ENCODE data around the gene ZNF428.
A peak's percentile ranks its signal among the peaks of the same experiment; 100 is the strongest.
"Not testable (repeated sequence)": the region's sequence is repeated elsewhere in the genome, so short reads cannot be mapped to it uniquely, and the experiment has no call there.

Gene ZNF428

DNA sequence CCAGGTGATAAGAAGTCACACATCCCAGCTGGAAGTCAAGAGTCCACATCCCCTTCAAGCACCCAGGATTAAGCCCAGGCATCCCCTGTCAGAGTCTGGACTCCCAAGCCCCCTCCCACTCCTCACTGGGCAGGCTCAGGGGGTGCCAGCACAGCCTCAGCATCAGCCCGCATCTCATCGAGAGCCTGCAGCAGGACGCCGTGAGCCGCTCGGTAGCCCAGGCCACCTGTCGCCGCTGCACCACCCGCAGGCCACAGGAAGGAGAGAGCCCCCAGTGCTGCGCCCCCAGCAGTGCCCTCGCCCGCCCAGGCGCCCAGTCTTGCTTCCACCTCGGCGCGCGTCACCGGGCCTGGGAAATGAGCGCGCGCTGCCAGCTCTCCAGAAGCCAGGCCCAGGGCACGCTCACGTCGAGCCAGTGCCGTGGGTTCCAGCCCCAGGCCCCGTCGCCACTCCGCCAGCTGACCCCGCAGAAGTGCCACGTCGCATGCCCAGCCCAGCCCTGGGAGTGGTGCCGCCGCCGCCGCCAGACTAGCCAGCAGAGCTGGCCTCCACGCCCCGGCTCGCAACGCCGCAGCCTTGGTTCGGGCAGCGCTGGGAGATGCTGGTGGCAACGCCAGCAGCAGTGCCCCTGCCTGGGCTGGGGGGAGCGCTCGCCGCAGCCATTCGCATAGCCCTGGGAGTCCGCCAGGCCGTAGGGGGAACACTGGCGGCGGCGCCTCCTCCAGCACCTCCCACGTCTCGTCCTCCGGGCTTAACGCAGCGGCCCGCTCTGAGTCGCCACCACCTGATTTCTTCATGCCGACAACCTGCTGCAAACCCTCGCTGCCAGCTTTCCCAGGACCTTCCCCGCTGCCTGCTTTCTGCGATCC lies 27.3 kb downstream of the ZNF428 start:
- no peak for DNase-seq

DNA sequence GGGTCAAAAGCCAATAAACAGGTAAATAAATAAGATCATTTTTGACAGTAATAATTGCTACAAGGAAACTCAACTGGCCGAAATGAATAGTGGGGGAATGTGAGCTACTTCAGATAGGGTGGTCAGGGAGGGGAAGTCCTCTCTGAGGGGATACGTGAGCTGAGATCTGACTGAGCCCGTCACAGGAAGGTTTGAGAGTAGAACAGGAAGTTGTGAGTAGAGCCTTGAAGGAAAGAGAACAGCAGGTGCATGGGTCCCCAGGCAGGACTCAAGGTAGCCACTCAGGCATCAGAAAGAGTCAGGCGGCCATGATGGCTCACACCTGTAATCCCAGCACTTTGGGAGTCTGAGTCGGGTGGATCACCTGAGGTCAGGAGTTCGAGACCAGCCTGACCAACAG lies 29.8 kb downstream of the ZNF428 start:
- no peak for DNase-seq

DNA sequence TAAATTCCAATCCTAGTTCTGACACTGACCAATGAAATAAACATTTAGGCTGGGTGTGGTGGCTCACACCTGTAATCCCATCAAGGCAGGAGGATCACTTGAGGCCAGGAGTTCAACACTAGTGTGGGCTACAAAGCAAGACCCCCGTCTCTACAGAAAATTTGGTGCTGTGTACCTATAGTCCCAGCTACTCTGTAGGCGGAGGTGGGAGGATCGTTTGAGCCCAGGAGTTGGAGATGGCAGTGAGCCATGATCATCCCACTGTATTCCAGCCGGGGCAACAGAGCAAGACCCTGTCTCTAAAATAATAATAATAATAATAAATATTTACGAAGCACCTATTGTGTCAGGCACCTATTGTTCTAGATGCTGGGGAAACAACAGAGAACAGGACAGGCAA lies 30.2 kb downstream of the ZNF428 start:
- DNase-seq, result no peak

DNA sequence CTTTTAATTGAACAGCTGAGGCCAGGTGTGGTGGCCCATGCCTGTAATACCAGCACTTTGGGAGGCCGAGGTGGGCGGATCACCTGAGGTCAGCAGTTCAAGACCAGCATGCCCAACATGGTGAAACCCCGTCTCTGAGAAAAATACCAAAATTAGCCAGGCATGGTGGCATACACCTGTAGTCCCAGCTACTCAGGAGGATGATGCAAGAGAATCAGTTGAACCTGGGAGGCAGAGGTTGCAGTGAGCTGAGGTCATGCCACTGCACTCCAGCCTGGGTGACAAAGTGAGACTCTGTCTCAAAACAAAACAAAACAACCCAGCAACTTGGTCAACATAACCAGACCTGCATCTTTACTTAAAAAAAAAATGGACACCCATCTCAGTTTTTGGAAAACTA lies 32.4 kb downstream of the ZNF428 start:
- DNase-seq, result not testable (repeated sequence)

DNA sequence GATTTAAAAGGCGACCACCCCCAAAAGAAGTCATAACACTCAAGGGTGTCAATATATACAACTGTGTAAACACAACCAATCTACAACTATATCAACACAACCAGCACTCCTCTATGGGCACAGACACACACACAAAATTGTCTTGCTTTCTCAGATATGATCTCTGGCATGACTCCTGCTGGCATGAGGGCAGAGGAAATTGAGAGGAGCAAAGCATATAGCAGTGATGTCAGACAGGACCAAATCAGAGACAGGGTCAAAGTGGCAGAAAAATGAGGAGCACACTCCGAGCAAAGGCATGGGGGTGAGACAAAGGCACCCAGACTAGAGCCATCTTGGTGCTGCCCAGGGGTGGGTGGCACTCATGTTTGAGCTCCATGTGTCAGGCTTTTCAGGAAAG lies 33.1 kb downstream of the ZNF428 start:
- DNase-seq, result no peak

DNA sequence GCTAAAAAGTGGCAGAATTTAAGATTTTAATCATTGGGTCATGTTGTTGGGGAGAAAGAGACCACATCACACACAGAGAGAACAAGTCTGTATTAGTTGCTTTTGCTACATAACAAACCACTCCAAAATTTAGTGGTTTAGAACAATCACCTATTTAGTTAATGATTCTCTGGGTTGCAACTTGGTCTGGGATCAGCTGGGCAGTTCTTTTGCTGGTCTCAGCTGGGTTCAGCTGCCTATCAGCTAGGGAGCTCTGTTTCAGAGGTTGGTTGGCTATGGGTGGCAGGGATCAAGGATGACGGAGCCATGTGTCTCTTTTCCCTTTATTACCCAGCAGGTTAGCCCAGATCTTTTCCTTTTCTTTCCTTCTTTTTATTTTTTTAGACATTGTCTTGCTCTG lies 34.9 kb downstream of the ZNF428 start:
- DNase-seq, result no peak

DNA sequence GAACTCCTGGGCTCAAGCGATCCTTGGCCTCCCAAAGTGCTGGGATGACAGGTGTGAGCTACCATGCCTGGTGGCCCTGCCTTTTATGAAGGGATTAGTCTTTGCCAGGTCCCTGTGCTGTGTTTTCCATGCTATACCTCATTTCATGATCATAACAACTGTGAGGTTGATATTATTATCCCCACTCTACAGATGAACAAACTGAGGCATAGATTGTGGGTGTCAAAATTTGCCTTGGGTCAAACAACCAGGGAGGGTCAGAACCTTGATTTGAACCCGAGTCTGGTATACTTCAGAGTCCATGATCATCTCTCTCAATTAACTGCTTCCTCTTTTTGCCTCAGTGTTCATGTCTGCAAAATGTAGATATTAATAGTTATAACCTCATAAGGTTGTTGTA lies 36.9 kb downstream of the ZNF428 start:
- DNase-seq, result no peak

DNA sequence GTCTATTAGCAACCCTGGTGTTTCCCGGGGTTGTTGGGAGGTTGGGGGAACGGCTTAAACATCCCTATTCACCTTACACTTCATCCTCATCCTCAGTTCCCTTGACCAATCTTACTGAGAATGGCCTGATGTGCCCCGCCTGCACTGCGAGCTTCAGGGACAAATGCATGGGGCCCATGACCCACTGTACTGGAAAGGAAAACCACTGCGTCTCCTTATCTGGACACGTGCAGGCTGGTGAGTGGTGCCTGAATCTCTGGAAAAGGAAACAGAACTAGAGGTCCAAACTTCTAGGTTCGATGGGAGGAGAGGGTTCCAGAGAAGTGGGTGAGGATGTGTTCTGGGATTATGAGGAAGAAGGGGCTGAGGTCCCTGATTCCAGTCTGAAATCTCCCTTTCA lies 38.0 kb downstream of the ZNF428 start:
- no peak for DNase-seq

DNA sequence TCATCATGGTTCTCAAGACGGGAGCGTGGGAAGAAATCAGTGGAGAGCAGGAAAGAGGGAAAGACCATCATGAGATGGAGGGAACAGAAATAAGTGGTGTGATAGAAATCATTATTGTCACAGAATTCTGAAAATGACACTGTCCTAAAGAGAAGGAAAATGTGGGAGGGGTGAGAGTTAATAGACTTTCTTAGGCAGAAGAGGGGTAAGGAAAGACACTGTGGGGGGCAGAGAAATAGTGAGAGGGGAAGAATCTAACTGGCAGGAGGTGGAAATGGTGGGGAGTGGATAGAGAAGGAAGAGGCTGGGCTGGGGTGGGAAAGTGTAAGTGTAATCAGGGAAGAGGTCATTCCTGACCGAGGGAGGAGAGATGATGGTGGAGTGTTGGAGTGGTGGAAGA lies 40.6 kb downstream of the ZNF428 start:
- DNase-seq, result no peak

DNA sequence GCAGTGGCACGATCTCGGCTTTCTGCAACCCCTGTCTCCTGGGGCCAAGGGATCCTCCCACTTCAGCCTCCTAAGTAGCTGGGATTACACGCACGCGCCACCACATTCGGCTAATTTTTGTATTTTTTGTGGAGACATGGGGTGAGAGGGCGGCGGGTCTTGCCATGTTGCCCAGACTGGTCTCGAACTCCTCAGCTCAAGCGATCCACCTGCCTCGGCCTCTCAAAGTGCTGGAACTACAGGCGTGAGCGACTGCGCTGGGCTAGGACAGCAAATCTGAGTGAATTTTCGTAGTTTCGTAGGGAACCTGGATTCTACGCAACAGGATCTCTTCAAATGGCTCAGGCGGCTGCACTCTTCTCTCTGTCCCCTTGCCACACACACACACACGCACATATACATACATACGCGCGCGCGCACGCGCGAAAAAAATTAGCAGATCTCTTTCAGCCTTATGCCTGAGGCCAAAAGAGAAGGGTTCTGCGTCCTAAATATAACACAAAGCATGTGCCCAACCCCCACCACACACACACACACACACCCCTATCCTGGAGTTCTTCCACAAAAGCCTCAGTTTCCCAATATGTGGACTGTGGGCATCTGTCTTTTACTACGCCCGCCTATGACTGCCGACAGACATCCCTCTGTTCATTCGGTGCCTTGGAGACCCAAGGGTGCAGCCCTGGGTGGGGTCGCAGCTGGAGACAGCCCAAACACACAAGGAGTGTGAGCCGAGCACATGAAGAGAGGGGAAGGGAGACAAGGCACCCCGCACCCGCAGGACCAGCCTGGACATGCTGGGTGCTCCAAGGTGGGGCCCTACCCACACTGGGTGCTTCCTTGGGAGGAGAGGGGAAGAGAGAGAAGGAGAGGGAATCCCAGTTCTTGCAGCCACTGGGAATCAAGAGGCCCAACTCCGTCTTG lies 43.2 kb downstream of the ZNF428 start:
- no peak for DNase-seq

DNA sequence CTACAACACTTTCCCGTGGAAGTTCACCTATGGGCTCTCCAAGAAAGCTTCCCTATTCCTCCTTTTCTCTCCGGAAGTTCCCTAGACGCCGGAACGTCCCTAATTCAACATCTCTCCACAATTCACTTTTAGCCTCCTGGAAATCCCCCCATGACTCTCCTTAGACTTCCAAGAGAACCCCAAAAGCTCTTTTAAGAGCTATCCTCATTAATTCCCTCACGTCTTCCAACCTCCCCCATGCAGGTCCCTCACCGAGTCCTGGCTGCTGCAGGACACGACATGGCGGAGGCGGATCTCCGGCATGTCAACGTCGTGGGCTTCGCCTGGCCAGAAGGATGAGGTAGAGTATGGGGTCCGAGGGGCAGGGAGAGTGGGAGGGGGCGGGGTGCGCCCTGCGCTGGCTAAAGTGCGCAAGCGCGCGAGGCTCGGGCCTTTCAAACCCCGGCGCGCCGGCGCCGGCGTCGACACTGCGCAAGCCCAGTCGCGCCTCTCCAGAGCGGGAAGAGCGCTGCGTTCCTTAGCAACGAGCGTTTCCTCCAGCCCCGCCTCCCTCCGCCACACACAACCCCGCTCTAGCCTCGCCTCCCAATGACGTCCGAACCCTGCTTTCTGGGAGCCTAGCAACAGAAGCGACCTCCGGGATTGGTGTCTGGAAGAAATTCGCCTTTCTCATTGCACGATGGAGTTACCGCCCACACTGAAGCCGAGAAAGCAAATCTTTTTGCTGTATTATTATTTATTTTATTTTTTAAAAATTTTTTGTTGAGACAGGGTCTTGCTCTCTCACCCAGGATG lies 44.1 kb downstream of the ZNF428 start, which contains the start of the genes PINLYP and XRCC1:
Gene PINLYP (plus strand): TSS at position 646 of the 795 bp plus-strand sequence. CDS start 1,391 bp downstream, outside the sequence.
Gene XRCC1 (minus strand): TSS at position 372 of the 795 bp plus-strand sequence. CDS start 69 bp downstream, at position 303.
- DNase-seq, result peak; percentile 95

DNA sequence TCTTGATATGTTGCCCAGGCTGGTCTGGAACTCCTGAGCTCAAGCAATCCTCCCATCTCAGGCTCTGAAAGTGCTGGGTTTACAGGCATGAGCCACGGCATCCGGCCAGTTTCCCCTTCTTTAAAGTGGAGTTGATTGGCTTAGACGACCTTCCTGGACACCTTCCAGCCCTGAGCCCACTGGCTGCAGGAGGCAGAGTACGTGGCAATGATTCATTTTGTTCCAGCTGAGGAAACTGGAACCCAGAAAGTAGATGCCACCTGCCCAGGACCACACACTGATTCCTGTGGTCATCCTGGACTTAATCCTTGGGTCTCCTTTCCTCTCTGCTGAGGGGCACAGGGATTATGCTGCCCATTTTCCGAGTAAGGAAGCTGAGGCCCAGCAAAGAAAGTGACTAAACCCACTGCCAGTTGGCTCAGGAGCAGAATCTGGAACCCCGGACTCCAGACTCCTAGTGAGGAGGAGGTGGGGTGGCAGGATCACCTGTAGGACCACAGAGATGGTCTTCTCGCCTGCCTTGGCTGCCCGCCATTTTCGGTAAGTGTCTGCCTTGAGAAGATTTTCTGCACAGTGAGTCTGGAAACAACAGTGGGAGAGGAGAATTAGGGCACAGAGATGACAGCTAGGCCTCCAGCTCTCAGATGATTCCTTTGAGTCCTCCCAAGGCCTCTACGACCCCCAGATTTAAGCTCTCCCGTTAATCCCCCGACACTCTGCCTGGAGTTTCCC lies 44.8 kb downstream of the ZNF428 start:
- no peak for DNase-seq

DNA sequence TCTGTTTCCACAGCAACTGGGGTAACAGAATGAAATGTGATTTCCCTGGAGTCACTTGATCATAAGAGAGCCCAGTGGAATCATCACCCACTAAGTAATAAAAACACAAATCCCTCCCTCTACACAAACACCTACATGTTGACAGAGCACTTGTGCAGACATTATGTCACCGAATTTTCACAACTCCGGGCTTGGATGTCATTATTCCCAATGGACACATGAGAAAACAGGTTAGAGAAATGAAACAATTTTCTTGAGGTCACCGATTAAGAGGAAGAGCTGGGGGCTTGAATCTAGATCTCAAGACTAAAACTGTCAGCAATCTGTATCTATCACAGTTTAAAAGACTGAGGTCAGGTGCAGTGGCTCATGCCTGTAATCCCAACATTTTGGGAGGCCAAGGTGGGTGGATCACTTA lies 47.2 kb downstream of the ZNF428 start:
- DNase-seq, result no peak

DNA sequence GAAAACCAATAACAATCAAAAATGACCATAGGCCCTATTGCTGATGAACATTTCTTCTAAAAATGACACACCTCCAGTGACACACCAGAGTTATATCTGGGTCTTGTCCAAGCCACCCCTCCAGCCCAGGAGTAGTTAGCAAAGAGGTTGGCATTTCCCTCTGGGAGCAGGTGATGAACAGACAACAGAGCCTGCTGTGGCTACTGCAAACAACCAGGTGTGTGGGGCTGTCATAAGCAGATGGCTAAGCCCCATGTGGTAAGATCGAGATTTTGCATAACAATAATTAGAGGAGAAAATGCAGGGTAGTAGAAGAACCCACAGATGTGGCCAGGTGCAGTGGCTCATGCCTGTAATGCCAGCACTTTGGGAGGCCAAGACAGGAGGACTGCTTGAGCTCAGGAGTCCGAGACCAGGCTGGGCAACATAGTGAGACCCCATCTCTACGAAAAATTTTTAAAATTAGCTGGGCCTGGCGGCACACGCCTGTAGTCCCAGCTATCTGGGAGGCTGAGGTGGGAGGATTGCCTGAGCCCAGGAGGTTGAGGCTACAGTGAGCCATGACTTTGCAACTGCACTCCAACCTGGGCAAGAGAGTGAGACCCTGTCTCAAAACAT lies 49.1 kb downstream of the ZNF428 start:
- DNase-seq, result no peak

DNA sequence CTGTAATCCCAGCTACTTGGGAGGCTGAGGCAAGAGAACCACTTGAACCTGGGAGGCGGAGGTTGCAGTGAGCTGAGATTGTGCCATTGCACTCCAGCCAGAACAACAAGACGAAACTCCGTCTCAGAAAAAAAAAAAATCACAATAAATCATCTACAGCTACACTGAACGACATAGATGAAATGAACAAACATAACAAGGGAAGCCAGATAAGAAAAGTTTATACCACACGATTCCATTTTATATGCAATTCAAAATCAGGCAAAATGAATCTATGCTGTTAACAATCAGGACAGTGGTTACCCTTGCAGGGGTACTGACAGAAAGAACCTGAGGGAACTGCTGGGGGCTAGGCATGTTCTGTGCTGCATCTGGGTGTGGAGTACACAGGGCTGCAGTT lies 49.8 kb downstream of the ZNF428 start:
- DNase-seq, result no peak

DNA sequence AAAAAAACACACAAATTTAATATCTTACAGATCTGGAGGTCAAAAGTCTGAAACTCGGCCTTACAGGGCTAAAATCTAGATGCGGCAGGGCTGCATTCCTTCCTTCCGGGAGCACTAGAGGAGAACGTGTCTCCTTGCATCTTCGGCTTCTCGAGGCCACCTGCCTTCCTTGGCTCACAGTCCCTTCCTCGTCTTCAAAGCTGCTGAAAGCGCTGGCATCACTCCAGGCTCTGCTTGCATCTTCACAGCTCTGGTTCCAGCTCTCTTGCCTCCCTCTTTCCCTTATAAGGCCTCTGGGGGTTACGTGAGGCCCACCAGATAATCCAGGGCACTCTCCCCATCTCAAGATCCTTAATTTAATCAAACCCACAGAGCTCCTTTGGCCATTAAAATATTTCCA lies 54.6 kb downstream of the ZNF428 start:
- no peak for DNase-seq

DNA sequence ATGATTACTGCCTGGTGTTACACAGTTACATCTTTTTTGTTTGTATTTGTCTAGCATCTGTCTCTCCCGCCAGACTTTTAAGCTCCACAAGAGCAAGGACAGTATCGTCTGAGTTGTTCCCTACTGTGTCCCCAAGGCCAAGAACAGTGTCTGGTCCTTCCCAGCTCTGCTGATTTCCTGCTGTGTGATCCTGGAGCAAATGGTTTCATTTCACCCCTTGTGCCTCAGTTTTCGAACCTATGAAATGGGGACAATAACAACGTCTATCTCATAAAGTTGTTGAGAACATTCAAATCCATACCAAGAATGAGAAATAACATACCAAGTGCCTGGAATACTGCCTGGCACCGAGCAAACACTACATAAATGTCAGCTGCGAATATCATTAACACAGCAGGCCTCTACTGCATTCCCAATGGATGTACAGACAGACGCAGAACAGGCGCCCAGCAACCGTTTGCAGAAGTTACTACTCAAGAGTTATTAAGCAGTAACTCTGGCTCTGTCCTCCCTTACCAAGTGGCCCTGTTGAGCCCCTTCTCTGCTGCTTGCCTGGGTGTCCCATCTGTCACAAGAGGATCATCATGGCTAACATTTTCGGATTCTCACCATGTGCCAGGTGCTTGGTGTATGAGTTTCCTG lies 55.5 kb downstream of the ZNF428 start:
- no peak for DNase-seq

DNA sequence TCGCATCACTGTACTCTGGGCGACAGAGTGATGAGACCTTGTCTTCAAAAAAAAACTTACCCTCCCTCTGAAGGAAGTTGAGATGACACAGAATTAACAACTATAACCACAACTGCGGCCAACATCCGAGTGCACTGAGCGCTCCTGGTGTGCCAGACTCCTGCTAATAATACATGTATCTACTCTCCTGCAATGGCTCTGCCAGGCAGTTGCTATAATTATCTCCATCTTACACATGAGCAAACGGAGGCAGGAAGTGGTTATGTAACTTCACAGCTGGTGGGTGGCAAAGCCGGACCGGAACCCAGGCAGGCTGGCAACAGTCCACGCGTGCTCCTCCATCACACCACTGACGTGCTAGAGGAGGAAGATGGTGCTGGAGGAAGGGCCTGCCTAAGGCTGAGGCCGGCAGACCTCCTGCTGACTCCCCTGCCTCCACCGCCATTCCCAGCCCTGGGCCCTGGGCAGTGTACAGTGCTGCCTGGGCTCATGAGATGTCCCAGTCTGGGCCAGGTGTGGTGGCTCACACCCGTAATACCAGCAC lies 56.7 kb downstream of the ZNF428 start:
- peak; percentile 70 for DNase-seq

DNA sequence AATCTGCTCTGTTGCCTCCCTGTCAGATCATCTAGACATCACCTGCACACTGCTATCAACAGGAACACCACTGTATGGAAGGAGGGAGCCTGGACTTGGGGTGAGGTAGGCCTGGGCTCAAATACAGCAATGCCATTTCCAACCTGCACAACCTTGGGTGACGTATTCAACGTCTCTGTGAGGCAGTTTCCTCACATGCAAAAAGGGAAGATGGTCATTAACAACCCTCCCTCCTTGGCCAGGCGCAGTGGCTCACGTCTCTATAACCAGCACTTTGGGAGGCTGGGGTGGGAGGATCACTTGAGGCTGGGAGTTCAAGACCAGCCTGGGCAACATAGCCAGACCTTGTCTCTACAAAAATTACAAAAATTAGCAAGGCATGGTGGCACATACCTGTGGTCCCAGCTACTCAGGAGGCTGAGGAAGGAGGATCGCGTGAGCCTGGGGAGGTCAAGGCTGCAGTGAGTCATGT lies 57.2 kb downstream of the ZNF428 start:
- no peak for DNase-seq

DNA sequence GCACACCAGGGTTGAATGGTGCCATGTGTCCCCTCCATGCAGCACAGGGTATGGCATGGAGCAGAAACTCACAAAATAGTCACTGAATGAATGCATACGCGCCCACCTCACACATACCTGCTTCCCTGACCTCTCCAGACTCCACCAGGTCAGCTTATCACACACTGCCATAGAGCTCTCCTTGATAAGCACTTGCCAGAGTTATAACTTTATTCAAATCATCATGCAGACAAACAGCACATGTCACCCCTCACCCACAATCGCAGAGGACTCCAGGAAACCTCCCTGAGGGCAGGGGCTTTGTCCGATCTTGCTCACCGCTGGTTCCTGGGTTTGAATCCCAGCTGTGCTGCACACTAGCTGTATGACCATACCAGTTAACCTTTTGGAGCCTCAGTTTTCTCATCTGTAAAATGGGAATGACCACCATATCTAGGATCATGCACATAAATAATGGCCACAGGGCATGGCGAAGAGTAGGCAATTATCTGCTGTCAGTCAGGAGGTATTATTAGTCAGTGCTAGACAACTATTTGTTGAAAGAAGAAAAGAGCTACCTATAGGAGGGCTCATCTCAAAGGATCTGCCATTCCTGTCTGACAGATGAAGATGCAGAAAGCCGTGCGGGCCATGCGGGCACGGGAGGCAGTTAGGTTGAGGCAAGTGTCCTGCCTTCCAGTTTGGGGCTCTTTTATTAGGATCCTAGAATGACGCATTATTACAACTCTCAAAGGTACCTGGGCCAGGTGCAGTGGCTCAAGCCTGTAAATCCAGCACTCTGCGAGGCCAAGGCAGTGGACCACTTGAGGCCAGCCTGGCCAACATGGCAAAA lies 58.1 kb downstream of the ZNF428 start:
- no peak for DNase-seq
